ENCODE measurements around the gene IFNW1.
"Not testable (repeated sequence)": the region's sequence is repeated elsewhere in the genome, so short reads cannot be mapped to it uniquely, and the experiment has no call there.

The IFNW1 gene

GRCh38 chr9:21141427-21141882, at the start of gene IFNW1:
Gene IFNW1 (minus strand): TSS chr9:21141832. CDS start chr9:21141570, 262 bp downstream.
- H3K4me3 ChIP-seq (replicated peaks in 1 of 2; ENCODE audit: low read depth in 2 of 2, low read length in 2 of 2), result no peak within 1 kb of the TSS
- no peak for DNase-seq (ENCODE audit: low read depth in 2 of 2)
- peak; percentile 29 for TF ChIP-seq CTCF (IDR thresholded peaks at IDR 0.05; ENCODE audit: low read depth, low read length)

- not testable (repeated sequence) for DNase-seq (ENCODE audit: low read depth in 2 of 2); H3K4me3 ChIP-seq (replicated peaks in 1 of 2; ENCODE audit: low read depth in 2 of 2, low read length in 2 of 2)
Observed at GRCh38 chr9:21187487-21187886, 45.9 kb upstream of the IFNW1 start, which contains the start of gene IFNA4. Gene IFNA4 (minus strand): TSS chr9:21187587. CDS start chr9:21187531, 56 bp downstream.

GRCh38 chr9:21182810-21183736, 41.4 kb upstream of the IFNW1 start:
- TF ChIP-seq CTCF (IDR thresholded peaks at IDR 0.05; ENCODE audit: low read depth, low read length), result peak; percentile 39
- peak; percentile 10 to 32 for DNase-seq (ENCODE audit: low read depth in 2 of 2)
- not testable (repeated sequence) for H3K4me3 ChIP-seq (replicated peaks in 1 of 2; ENCODE audit: low read depth in 2 of 2, low read length in 2 of 2)

- H3K4me3 ChIP-seq (replicated peaks in 1 of 2; ENCODE audit: low read depth in 2 of 2, low read length in 2 of 2), result no peak overlapping the region
- DNase-seq (ENCODE audit: low read depth in 2 of 2), result peak in 1 of 2 donors; percentile 23
- TF ChIP-seq CTCF (IDR thresholded peaks at IDR 0.05; ENCODE audit: low read depth, low read length), result no peak
Observed at GRCh38 chr9:21174671-21175070, 33.0 kb upstream of the IFNW1 start.

- no peak for TF ChIP-seq CTCF (IDR thresholded peaks at IDR 0.05; ENCODE audit: low read depth, low read length)
- no peak for DNase-seq (ENCODE audit: low read depth in 2 of 2)
- H3K4me3 ChIP-seq (replicated peaks in 1 of 2; ENCODE audit: low read depth in 2 of 2, low read length in 2 of 2), result no peak overlapping the region
Observed at GRCh38 chr9:21172156-21172555, 30.5 kb upstream of the IFNW1 start.

- DNase-seq (ENCODE audit: low read depth in 2 of 2), result no peak
- no peak for TF ChIP-seq CTCF (IDR thresholded peaks at IDR 0.05; ENCODE audit: low read depth, low read length)
- no peak overlapping the region for H3K4me3 ChIP-seq (replicated peaks in 1 of 2; ENCODE audit: low read depth in 2 of 2, low read length in 2 of 2)
Observed at GRCh38 chr9:21171351-21171750, 29.7 kb upstream of the IFNW1 start.

GRCh38 chr9:21166560-21166959, 24.9 kb upstream of the IFNW1 start, which contains the start of gene IFNA21:
Gene IFNA21 (minus strand): TSS chr9:21166660. CDS start chr9:21166612, 48 bp downstream.
- not testable (repeated sequence) for DNase-seq (ENCODE audit: low read depth in 2 of 2); H3K4me3 ChIP-seq (replicated peaks in 1 of 2; ENCODE audit: low read depth in 2 of 2, low read length in 2 of 2)

Data from cardiac fibroblast (primary cell).